ENCODE results near the gene SRPK3.

SRPK3 gene

DNA sequence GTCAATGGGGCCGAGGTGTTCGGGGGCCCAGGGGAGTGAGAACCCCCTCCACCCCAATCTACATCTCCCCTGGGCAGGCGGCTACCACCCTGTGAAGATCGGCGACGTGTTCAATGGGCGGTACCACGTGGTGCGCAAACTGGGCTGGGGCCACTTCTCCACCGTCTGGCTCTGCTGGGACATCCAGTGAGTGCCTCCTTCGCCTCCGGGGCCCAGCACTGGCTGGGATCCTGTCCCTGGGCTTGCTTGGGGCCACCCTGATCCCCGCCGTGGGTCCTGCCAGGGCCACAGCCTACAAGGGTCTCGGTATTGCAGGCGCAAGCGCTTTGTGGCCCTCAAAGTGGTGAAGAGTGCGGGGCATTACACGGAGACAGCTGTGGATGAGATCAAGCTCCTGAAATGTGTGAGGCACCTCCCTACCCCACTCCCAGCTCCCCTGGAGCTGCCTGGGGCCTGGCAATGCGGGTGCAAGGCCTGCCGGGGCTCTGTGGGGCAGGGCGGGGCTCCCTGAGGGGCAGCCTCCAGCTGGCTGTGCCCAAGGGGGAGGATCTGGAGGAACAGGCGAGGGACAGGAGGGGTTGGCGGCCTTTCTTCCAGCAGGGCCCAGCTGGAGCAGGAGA lies 697 bp downstream of the SRPK3 start:
- H3K27ac ChIP-seq (replicated peaks) = no peak overlapping the region
- H3K4me3 ChIP-seq (replicated peaks; ENCODE audit: insufficient read depth, low read length) = no peak overlapping the region
- no peaks in the 10 kb centered on the region for H3K27me3 ChIP-seq (ENCODE audit: insufficient read depth, poor library complexity, severe bottlenecking)
- no peak for DNase-seq (ENCODE audit: low read depth in 1 of 2, low spot score in 1 of 2)
- TF ChIP-seq, protein P1, sequence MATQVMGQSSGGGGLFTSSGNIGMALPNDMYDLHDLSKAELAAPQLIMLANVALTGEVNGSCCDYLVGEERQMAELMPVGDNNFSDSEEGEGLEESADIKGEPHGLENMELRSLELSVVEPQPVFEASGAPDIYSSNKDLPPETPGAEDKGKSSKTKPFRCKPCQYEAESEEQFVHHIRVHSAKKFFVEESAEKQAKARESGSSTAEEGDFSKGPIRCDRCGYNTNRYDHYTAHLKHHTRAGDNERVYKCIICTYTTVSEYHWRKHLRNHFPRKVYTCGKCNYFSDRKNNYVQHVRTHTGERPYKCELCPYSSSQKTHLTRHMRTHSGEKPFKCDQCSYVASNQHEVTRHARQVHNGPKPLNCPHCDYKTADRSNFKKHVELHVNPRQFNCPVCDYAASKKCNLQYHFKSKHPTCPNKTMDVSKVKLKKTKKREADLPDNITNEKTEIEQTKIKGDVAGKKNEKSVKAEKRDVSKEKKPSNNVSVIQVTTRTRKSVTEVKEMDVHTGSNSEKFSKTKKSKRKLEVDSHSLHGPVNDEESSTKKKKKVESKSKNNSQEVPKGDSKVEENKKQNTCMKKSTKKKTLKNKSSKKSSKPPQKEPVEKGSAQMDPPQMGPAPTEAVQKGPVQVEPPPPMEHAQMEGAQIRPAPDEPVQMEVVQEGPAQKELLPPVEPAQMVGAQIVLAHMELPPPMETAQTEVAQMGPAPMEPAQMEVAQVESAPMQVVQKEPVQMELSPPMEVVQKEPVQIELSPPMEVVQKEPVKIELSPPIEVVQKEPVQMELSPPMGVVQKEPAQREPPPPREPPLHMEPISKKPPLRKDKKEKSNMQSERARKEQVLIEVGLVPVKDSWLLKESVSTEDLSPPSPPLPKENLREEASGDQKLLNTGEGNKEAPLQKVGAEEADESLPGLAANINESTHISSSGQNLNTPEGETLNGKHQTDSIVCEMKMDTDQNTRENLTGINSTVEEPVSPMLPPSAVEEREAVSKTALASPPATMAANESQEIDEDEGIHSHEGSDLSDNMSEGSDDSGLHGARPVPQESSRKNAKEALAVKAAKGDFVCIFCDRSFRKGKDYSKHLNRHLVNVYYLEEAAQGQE (IDR thresholded peaks at IDR 0.05; ENCODE audit: insufficient replicate concordance, low read depth) = no peak
- TF ChIP-seq, protein P2, sequence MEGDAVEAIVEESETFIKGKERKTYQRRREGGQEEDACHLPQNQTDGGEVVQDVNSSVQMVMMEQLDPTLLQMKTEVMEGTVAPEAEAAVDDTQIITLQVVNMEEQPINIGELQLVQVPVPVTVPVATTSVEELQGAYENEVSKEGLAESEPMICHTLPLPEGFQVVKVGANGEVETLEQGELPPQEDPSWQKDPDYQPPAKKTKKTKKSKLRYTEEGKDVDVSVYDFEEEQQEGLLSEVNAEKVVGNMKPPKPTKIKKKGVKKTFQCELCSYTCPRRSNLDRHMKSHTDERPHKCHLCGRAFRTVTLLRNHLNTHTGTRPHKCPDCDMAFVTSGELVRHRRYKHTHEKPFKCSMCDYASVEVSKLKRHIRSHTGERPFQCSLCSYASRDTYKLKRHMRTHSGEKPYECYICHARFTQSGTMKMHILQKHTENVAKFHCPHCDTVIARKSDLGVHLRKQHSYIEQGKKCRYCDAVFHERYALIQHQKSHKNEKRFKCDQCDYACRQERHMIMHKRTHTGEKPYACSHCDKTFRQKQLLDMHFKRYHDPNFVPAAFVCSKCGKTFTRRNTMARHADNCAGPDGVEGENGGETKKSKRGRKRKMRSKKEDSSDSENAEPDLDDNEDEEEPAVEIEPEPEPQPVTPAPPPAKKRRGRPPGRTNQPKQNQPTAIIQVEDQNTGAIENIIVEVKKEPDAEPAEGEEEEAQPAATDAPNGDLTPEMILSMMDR (IDR thresholded peaks at IDR 0.05; ENCODE audit: insufficient read depth, low read length) = no peak
- TF ChIP-seq SPI1 (IDR thresholded peaks at IDR 0.05; ENCODE audit: borderline replicate concordance, low read depth) (no peak), POLR2AphosphoS5 (IDR thresholded peaks at IDR 0.05; ENCODE audit: low read depth) (no peak), GABPA (IDR thresholded peaks at IDR 0.05; ENCODE audit: low read depth) (no peak)

DNA sequence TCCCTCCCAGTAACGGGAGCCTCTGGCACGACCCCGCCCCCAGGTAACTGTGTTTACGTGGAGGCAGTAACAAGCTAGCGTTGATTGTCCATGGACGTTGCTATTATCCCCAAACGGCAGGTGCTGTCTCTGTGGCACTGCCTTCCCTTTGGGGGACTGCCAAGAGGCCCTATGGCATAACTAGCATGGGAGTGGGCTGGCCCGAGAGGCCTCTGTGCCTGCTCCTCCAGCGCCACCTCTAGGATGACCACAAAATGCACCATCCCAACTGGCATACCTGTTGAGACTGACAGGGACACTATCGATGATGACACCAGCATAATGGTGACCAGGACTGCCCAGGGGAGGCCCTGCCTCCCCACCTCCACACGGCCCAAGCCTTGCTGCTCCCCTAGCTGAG lies 1.5 kb downstream of the SRPK3 start:
- TF ChIP-seq, protein P1 (IDR thresholded peaks at IDR 0.05; ENCODE audit: insufficient replicate concordance, low read depth) = no peak
- no peak for TF ChIP-seq GABPA (IDR thresholded peaks at IDR 0.05; ENCODE audit: low read depth)
- H3K27me3 ChIP-seq (ENCODE audit: insufficient read depth, poor library complexity, severe bottlenecking) = no peaks in the 10 kb centered on the region
- no peak overlapping the region for H3K27ac ChIP-seq (replicated peaks)
- no peak for DNase-seq (ENCODE audit: low read depth in 1 of 2, low spot score in 1 of 2)
- no peak overlapping the region for H3K4me3 ChIP-seq (replicated peaks; ENCODE audit: insufficient read depth, low read length)

DNA sequence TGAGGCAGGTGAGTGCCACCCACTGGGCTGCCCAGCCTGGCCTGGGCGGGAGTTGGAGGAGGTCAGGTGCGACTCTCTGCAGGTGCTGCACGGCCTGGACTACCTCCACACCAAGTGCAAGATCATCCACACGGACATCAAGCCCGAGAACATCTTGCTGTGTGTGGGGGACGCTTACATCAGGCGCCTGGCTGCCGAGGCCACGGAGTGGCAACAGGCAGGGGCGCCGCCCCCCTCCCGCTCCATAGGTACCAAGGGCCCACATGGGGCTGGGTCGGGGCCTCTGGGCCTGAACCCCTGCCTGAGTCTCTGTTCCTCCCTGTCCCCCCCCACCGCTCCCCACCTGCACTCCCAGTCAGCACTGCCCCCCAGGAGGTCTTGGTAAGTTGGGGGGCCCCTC lies 2.0 kb downstream of the SRPK3 start:
- no peak overlapping the region for H3K4me3 ChIP-seq (replicated peaks; ENCODE audit: insufficient read depth, low read length)
- H3K27ac ChIP-seq (replicated peaks) = no peak overlapping the region
- TF ChIP-seq GABPA (IDR thresholded peaks at IDR 0.05; ENCODE audit: low read depth) (no peak), SPI1 (IDR thresholded peaks at IDR 0.05; ENCODE audit: borderline replicate concordance, low read depth) (no peak), POLR2AphosphoS5 (IDR thresholded peaks at IDR 0.05; ENCODE audit: low read depth) (no peak)
- TF ChIP-seq, protein P2 (IDR thresholded peaks at IDR 0.05; ENCODE audit: insufficient read depth, low read length) = no peak
- TF ChIP-seq, protein P1 (IDR thresholded peaks at IDR 0.05; ENCODE audit: insufficient replicate concordance, low read depth) = no peak
- H3K27me3 ChIP-seq (ENCODE audit: insufficient read depth, poor library complexity, severe bottlenecking) = no peaks in the 10 kb centered on the region
- DNase-seq (ENCODE audit: low read depth in 1 of 2, low spot score in 1 of 2) = no peak
